Fibroblast of lung (primary cell): ENCODE data around the gene TIMM22. TPM values are rescaled to one million over a fixed set of nuclear protein-coding genes. Genes with fewer than 3 reads are reported as not detected.

Experiments
- DNase-seq, 2 donors: peaks; one replicate each; pipeline versions ENCODE4 v3.0.0 to v3.0.0-alpha.2; 2010; ENCODE audit warnings: low read depth in 2 of 2
- H2AFZ ChIP-seq: 2 replicates; pipeline ENCODE4 v1.5.1; 2012; ENCODE audit warnings: low read length, control low read depth, inconsistent platforms
- H3K27ac ChIP-seq: 2 replicates; pipeline ENCODE4 v1.5.1; 2011; ENCODE audit warnings: low read length, control low read depth; ENCODE audit not compliant: insufficient read depth
- H3K27me3 ChIP-seq: 2 replicates; pipeline ENCODE4 v1.5.1; 2011; ENCODE audit warnings: mild to moderate bottlenecking, low read length; ENCODE audit not compliant: control insufficient read depth, insufficient read depth
- H3K36me3 ChIP-seq: 2 replicates; pipeline ENCODE4 v1.5.1; 2011; ENCODE audit warnings: low read length; ENCODE audit not compliant: control insufficient read depth, insufficient read depth
- H3K4me1 ChIP-seq: 2 replicates; pipeline ENCODE4 v1.5.1; 2011; ENCODE audit warnings: low read length; ENCODE audit not compliant: control insufficient read depth, insufficient read depth; ENCODE audit errors: extremely low read depth
- H3K4me2 ChIP-seq: 2 replicates; pipeline ENCODE4 v1.5.1; 2011; ENCODE audit warnings: low read length, control low read depth; ENCODE audit not compliant: insufficient read depth; ENCODE audit errors: extremely low read depth
- H3K4me3 ChIP-seq, 4 experiments: fragments of 200-600 bp in 1 of 4; sonication (generic) in 1 of 4; replicated peaks in 1 of 4; 2 replicates each; pipeline ENCODE4 v1.5.1; 2011 to 2016; ENCODE audit warnings: low read length in 4 of 4, low read depth in 3 of 4, mild to moderate bottlenecking in 3 of 4, control low read depth in 2 of 4, inconsistent platforms in 1 of 4, mixed read lengths in 1 of 4; ENCODE audit not compliant: insufficient read depth in 1 of 4; ENCODE audit errors: control extremely low read depth in 1 of 4
- H3K79me2 ChIP-seq: 2 replicates; pipeline ENCODE4 v1.5.1; 2012; ENCODE audit warnings: mild to moderate bottlenecking, low read length, inconsistent platforms; ENCODE audit not compliant: control insufficient read depth, insufficient read depth
- H3K9ac ChIP-seq: 2 replicates; pipeline ENCODE4 v1.5.1; 2011; ENCODE audit warnings: mild to moderate bottlenecking, low read length, control low read depth; ENCODE audit not compliant: insufficient read depth
- H3K9me3 ChIP-seq: 2 replicates; pipeline ENCODE4 v1.5.1; 2012; ENCODE audit warnings: low read depth, low read length; ENCODE audit not compliant: control insufficient read depth, insufficient read depth
- H4K20me1 ChIP-seq: 2 replicates; pipeline ENCODE4 v1.5.1; 2011; ENCODE audit warnings: low read length; ENCODE audit not compliant: control insufficient read depth, insufficient read depth; ENCODE audit errors: extremely low read depth
- EZH2 ChIP-seq: IDR thresholded peaks from 2 replicates; pipeline ENCODE4 v1.5.1; 2012; ENCODE audit warnings: low read length, control low read depth, mild to moderate bottlenecking; ENCODE audit errors: missing control alignments
- polyA plus RNA-seq, 2 donors: library from polyadenylated mRNA; depleted of rRNA in 1 of 2; stranded (reverse) in 1 of 2; unstranded in 1 of 2; fragments of >200 nt; gene quantifications; 2 replicates each; pipeline ENCODE4 v1.2.1, GENCODE V29; 2011 to 2012; ENCODE audit warnings: missing spikeins in 1 of 2
- total RNA-seq: library from RNA; depleted of rRNA; stranded (reverse); fragments of >200 nt; gene quantifications from 2 replicates; pipeline ENCODE4 v1.2.1, GENCODE V29; 2014
- TF ChIP-seq, protein P1 (sequence below), 2 donors: IDR thresholded peaks in 1 of 2; conservative IDR thresholded peaks in 1 of 2; 1 replicate in 1 of 2; 2 replicates in 1 of 2; pipeline ENCODE4 v1.5.1; 2011 to 2012; ENCODE audit warnings: low read length in 2 of 2, control low read depth in 1 of 2, inconsistent platforms in 1 of 2, low read depth in 1 of 2, mild to moderate bottlenecking in 1 of 2

The TIMM22 gene
- total and polyA plus RNA-seq, 2 donors (not counting 1 experiment from before 2014, with no cell fraction given): 13.4 to 17.4 TPM

DNA sequence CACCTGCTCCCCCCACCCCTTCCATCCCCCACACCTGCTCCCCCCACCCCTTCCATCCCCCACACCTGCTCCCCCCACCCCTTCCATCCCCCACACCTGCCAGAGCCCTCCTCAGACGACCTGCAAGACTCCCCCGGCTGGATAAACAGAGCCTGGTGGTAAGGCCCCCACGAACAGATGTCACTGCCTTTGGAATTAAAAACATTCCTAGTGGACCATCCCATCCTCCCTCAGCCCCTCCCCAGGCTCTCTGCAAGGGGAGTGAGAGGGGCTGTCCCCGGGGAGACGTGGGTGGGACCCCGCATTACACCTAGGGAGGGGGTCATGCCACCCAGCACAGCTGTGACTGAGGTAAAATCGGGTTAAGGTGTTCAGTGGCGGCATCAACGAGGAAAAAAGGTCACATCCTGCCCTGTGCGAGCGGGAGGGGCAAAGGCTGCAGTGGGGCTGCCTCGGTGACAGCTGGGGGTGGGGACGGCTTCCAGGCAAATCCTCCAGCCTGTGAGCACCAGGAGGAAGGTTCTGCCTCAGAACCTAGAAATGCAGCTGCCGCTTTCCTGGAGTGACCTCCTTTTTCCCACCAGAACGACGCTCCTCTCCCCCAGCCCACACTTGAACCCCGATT is 38.7 kb downstream of the TIMM22 start:
- Histone ChIP-seq H4K20me1 (no peaks in the 10 kb centered on the region), H3K4me1 (peaks cover 2% of the 10 kb centered on the region), H3K9ac (no peak overlapping the region), H3K4me2 (no peak overlapping the region), H3K9me3 (no peaks in the 10 kb centered on the region), H3K4me3 (no peak overlapping the region), H2AFZ (no peak overlapping the region), H3K79me2 (no peaks in the 10 kb centered on the region), H3K27me3 (no peaks in the 10 kb centered on the region), H3K36me3 (peaks cover 4% of the 10 kb centered on the region), H3K27ac (no peak overlapping the region)
- TF ChIP-seq, protein P1, sequence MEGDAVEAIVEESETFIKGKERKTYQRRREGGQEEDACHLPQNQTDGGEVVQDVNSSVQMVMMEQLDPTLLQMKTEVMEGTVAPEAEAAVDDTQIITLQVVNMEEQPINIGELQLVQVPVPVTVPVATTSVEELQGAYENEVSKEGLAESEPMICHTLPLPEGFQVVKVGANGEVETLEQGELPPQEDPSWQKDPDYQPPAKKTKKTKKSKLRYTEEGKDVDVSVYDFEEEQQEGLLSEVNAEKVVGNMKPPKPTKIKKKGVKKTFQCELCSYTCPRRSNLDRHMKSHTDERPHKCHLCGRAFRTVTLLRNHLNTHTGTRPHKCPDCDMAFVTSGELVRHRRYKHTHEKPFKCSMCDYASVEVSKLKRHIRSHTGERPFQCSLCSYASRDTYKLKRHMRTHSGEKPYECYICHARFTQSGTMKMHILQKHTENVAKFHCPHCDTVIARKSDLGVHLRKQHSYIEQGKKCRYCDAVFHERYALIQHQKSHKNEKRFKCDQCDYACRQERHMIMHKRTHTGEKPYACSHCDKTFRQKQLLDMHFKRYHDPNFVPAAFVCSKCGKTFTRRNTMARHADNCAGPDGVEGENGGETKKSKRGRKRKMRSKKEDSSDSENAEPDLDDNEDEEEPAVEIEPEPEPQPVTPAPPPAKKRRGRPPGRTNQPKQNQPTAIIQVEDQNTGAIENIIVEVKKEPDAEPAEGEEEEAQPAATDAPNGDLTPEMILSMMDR (conservative IDR thresholded peaks at IDR 0.05 in 1 of 2, IDR thresholded peaks at IDR 0.05 in 1 of 2; ENCODE audit: low read depth in 1 of 2, low read length in 2 of 2): no peak
- no peak for TF ChIP-seq EZH2
- no peak for DNase-seq

DNA sequence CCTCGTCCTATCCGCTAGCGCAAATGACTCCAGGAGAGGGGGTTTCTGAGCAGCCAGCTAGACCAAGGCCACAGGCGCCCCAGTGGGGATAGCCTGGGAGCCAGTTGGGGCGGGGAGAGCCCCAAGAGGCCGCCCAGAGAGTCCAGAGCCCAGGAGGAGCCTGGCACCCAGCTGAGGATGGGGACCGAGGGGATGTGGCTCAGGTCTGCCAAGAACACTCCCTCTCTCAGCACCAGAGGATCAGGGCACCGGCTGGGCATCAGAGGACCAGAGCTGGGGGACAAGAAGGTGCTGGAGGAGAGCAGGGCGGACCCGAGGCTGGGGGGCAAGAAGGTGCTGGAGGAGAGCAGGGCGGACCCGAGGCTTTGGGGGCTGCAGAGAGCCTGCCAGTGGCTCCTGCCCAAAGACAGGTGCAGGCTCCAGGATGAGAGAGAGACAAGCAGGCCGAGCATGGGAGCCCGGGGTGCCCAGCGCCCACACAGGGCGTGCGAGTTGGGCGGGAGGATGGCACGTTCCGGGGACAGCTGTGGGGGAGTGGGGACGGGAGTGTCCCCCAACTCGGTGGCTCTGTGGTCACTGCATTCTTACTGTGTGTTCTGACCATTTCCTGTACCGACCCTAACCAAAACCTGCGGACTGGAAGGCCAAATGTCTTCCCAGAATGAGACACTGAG is 39.4 kb downstream of the TIMM22 start:
- H3K27ac ChIP-seq: no peak overlapping the region
- TF ChIP-seq EZH2: no peak
- TF ChIP-seq, protein P1 (conservative IDR thresholded peaks at IDR 0.05 in 1 of 2, IDR thresholded peaks at IDR 0.05 in 1 of 2; ENCODE audit: low read depth in 1 of 2, low read length in 2 of 2): no peak
- DNase-seq: no peak

DNA sequence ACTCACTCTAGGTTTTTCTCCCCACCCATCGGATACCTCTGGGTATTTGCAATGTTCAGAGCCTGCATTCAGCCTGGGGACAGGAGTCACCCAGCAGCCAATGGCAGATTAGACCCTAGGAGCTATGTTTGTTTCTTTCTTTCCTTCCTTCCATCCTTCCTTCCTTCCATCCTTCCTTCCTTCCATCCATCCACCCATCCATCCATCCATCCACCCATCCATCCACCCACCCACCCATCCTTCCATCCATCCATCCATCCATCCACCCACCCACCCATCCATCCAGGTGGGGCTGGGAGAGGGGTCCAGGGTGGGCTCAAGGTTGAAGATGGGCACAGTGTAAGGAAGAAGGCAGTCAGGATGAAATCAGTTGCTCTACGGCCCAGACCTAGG is 39.9 kb downstream of the TIMM22 start:
- Histone ChIP-seq H2AFZ (no peak overlapping the region), H3K27me3 (no peaks in the 10 kb centered on the region), H3K79me2 (no peaks in the 10 kb centered on the region), H3K4me2 (no peak overlapping the region), H3K36me3 (peaks cover 6% of the 10 kb centered on the region), H3K9ac (no peak overlapping the region), H3K9me3 (no peaks in the 10 kb centered on the region), H3K4me3 (no peak overlapping the region), H4K20me1 (no peaks in the 10 kb centered on the region), H3K27ac (no peak overlapping the region), H3K4me1 (no peaks in the 10 kb centered on the region)
- TF ChIP-seq, protein P1 (conservative IDR thresholded peaks at IDR 0.05 in 1 of 2, IDR thresholded peaks at IDR 0.05 in 1 of 2; ENCODE audit: low read depth in 1 of 2, low read length in 2 of 2): no peak
- TF ChIP-seq EZH2: no peak
- no peak for DNase-seq

More for the DNA sequence above, 39.4 kb downstream of the TIMM22 start:
- Histone ChIP-seq H3K9ac (no peak overlapping the region), H3K36me3 (peaks cover 4% of the 10 kb centered on the region), H3K27me3 (no peaks in the 10 kb centered on the region), H3K4me3 (no peak overlapping the region), H3K4me1 (no peaks in the 10 kb centered on the region), H4K20me1 (no peaks in the 10 kb centered on the region), H3K9me3 (no peaks in the 10 kb centered on the region), H3K4me2 (no peak overlapping the region), H3K79me2 (no peaks in the 10 kb centered on the region), H2AFZ (no peak overlapping the region)
